Activated CD4-positive, alpha-beta T cell treated with anti-CD3 and anti-CD28 coated beads for 1 hour (primary cell): ENCODE results near the gene SLC2A13.
"Not testable (repeated sequence)": the region's sequence is repeated elsewhere in the genome, so short reads cannot be mapped to it uniquely, and the experiment has no call there.

Experiments
- DNase-seq: peaks from one replicate; pipeline ENCODE4 v3.0.0-alpha.2; 2020

SLC2A13 gene

GRCh38 chr12:39989501-39989900, 116.4 kb downstream of the SLC2A13 start:
- DNase-seq, result no peak

GRCh38 chr12:39988574-39988973, 117.3 kb downstream of the SLC2A13 start:
- no peak for DNase-seq

DNA sequence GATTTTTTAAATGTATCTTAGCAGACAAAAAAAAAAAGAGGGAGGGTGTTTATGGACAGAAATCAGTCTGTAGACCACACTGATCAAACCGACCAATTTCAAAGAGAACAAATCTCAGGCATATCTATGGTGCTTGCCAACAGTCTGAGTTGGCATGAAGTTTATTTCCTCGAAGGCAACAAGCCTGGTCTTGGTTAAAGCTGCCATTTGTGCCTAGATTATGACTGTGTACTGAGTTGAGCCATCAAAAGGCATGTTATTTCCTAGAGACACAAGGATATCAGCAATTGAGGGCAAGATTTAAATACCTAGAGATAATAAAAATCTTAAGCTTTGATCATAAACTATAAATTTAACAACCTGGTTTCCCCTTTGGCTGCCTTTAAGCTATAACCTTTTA, 119.2 kb downstream of the SLC2A13 start:
- DNase-seq, result no peak

DNA sequence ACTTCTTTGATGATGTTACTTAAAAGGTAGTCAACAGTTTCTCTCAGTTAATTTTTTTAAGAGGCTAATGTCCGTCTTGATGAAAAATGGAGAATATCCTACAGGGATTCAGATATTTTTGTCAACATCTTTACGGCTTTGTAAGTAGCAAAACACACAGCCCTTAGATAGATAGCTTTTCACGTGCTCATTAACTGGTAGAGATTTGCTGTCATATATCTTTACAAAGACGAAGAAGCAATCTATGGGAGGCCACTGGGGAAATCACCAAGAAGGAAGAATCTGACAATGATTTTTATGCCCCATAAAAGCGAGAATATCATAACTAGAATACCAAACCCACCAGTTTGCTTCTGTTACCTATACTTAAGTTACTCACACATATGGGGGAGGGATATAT, 121.2 kb downstream of the SLC2A13 start:
- no peak for DNase-seq

DNA sequence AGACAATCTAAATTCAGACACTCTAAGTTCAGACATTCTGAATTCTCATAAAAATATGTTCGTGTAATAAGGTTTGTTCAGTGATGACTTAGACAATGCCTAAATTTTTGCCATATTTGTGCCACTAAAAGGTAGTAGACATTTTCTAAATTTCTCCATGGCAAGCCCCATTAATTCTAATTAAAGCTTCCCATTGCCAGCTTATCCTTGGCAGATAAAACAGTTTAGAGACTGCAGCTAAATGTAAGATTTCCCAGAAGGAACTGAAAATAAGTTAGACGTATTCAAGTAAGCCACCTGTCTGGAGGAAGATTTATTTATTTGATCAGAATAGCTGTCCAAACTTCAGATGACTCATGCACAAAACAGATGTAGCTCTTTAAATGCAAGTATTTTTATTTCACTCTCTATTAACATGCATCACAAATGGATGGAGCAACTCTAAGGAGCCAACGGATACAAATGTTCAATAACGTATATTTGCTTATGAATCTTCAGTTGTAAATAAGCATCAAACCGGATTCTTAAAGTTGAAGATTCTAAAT, 130.4 kb downstream of the SLC2A13 start:
- DNase-seq, result no peak

DNA sequence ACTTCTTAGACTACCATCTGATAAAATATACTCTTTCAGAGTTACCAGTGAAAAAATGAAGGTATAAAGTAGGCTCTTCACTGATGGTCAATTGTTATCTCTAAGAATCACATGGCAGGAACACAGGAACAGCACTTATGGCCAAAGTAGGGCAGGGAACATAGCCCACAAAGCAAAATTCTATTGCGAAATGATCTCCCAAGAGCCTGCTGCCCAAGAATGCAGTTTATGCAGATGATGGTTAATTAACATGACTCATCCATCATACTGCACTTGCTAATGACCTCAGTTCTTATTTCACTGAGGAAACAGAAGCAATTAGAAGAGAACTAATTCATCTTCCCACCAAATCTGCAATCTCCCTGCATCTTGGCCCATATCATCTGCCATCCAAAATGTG, 133.8 kb downstream of the SLC2A13 start:
- no peak for DNase-seq

DNA sequence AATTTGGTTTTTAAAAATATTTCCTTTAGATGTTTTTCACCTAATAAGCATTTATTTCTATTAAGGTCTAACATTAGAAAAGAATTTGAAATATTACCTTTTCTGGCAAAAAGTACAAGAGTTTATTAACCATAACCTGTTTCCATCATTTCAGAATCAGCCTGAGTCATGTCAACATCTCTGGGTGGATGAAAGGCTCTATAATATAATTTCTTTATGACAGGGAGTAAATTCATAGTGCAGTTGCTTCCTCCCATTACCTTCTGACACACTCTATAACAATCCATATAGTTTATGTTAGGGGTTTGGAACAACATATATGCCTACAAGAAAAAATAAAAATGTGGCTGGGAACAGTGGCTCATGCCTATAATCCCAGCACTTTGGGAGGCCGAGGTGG, 134.5 kb downstream of the SLC2A13 start:
- no peak for DNase-seq

DNA sequence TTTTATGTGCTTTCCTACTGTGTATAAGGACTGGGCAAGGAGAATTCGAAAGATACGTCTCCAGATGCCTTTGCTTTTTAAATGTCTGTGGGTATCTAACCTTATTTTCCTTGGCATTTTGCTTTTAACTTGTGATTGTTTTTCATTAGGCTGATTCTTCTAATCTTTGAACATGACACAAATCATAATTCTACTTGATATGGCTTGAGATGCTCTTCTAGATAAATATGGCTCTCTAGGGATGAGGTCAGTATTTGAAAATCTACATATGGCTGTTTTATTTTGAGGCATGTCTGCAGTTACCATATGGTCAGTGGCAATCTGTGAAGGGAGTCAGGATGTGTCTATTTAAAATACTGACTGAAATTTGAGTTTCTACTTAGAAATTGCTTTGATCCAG, 139.2 kb downstream of the SLC2A13 start:
- DNase-seq, result no peak

DNA sequence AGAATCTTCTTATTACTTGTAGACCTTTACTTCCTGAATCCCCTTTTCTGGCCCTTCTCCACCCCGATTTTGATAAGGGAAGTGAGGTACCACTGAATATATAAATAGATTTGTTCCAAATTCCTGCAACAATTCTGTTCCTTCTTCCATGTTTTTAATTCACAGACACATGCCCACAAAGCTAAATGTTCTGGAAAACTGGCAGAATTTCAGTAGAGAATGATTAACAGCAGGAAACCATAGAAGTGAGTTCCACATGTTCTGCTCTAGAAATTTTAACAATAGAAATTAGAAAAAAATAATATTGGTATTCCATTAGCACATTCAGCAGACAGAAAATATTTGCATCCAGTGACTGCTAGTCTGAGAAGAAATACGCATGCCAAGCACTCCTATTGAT, 139.6 kb downstream of the SLC2A13 start:
- DNase-seq, result no peak

GRCh38 chr12:39959467-39959866, 146.4 kb downstream of the SLC2A13 start:
- no peak for DNase-seq

DNA sequence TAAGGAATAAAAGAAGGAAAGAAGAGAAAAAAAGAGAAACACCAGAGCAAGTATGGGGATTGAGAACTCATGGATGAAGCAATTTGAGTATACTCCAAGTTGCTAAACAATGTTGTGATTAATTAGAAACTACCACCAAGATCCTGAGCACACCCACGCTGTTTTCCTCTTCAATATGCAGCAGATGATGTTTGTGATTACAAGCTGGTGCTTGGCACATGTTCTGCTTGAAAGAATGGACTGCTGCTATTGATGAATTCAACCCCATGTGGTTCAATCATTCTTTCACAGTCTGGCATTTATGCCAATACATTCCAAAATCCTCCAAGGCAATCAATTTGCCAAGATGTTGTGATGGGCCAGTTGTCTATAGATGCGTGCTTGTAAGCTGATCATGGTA, 146.8 kb downstream of the SLC2A13 start:
- no peak for DNase-seq

GRCh38 chr12:39958377-39958776, 147.5 kb downstream of the SLC2A13 start:
- no peak for DNase-seq

GRCh38 chr12:39956725-39957124, 149.2 kb downstream of the SLC2A13 start:
- DNase-seq, result no peak

DNA sequence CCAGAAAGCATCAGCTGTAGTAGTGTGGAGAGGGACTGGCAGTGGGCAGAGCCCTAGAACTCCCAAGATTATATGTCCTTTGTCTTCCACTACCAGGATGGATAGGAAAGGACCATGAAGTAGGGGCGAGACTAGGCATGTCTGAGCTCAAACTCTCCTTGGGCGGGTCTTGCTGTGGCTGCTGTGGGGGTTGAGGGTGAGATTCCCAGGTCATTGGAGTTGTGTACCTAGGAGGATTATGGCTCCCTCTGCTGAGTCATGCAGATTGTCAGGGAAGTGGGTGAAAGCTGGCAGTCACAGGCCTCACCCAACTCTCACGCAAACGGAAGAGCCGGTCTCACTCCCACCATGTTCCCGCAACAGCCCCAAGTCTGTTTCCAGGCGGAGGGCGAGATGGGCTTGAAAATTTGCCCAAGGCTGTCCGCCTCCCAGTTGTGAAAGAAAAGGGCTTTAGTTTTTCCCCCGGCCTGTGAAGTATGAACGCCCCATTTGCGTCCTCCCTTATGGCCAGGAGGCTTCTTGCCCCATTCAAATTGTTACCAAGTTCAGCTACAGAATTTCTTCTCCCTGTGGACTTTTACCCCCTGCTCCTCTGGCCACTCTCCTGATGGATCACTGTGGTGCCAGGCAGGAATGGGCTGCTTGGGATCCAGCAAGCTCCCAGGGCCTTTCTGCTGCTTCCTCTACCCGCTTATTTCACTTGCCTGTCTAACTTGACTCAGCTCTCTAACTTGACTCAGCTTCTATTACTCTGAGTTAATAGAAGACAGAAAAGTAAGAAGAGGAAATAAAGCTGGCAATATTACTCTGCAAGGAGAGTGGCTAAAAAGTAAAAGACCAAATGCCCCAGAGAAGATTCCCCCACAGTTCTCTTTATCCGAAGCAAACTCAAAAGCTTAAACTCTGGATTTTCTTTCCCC, 159.3 kb downstream of the SLC2A13 start:
- no peak for DNase-seq

DNA sequence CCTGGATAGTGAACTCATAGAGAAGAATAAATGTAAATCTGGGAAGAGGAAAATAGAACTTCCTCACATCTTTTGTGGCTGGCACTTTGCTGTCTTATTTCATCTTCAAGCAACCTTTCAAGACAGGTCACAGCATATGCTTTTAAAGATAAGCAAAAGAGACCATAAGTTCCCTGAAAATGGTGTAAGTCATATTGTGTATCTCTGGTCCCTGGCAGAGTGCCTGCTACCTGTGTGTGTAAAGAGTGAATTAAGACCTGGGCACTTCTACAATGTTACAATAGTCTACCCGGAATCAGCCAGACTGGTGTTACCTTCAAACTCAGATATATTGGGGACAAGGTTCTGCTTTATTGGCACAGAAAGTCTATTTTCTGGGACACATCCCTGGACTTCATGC, 168.8 kb downstream of the SLC2A13 start:
- DNase-seq, result no peak

- DNase-seq, result no peak
These were observed 170.0 kb downstream of the SLC2A13 start for GRCh38 chr12:39935839-39936238.

DNA sequence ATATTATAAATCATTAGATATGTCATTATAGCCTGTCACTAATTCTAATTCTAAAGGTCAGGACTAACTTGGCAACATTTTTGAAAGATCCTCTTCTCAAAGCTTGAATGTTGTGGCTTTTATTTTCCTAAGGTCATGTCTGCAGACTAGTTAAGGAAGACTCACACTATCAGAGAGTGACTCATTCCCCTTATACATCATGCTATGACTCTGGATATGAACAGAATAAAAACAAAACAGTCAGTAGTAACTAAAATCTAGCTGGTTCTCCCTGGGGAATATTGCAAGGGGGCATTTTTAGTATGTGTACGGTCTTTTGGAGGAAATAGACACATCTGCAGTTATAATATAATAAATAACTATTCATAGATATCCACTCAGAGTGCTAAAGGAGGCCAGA, 170.6 kb downstream of the SLC2A13 start:
- no peak for DNase-seq

GRCh38 chr12:39931857-39932256, 174.0 kb downstream of the SLC2A13 start:
- no peak for DNase-seq

GRCh38 chr12:39931231-39931630, 174.7 kb downstream of the SLC2A13 start:
- no peak for DNase-seq

DNA sequence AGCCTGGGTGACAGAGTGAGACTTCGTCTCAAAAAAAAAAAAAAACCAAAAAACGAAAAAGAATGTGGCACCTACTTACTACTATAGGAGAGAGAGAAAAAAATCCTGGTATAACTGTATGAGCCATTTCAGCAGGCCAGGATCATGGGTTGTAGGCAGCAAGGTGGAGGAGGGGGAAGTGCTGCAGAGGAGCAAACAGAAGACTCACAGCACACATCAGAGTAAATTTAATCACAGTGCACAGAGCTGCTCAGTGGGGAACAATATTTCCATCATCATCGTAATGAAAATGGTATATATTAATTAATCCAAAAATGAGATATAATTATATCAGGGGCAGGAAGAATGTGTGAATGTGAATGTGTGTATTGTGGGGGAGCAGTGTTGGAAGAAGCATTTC, 175.8 kb downstream of the SLC2A13 start:
- DNase-seq, result no peak

DNA sequence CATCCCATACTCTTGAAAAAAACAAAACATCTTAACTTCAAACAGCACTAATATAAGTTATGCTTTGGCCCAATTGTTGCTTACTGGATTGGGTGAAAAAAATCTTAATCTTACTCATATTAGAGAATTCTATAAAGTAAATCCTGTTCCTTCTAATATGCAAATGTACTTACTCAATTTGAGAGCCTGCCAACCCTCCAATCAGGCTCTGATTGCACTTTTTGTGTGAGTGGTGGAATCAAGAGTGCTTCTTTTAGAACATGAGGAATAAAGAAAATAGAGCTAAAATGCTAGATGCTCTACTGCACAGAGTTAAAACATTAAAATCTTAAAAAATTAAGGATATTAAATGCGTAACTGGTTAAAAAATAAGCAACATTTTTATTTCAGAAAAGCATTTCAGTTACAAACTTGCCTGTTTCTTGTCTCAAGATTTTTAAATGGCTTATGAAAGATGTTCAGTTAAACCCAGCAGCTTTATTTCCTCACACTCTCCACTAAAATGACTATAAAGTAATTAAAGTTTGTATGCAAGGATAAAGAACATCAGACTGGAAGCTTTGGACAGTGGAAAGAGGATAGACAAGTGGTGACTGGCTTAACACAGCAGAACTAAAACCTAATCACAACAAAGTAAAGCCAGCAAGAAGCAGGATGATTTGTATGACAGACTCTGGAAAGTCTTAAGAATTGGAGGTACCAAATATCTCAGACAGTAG, 177.5 kb downstream of the SLC2A13 start:
- no peak for DNase-seq

- no peak for DNase-seq
These were observed 182.5 kb downstream of the SLC2A13 start for GRCh38 chr12:39923364-39923763.

DNA sequence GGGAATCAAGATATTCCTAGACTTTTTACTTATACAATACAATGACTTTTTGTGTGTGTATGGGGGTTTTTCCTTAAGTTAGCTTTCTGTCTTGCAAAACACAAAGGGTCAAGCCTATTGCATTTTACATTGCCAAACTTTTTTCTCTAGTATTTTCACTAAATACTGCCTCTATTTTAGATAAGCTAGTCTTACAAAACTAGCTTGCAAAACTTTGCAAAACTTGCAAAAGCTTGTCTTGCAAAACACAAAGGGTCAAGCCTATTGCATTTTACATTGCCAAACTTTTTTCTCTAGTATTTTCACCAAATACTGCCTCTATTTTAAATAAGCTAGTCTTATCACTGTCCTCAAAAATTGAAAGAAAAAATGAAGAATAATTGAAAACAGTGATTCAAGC, 183.3 kb downstream of the SLC2A13 start:
- DNase-seq, result not testable (repeated sequence)

- DNase-seq, result no peak
These were observed 185.2 kb downstream of the SLC2A13 start for GRCh38 chr12:39920647-39921046.
